Right forelimb (tissue), 1 donor: Measurements from ENCODE around the gene KCND2.
"Not testable (repeated sequence)": the region's sequence is repeated elsewhere in the genome, so short reads cannot be mapped to it uniquely, and the experiment has no call there.

Experiments
- DNase-seq: peaks from one replicate; pipeline ENCODE4 v3.0.0-alpha.2; 2018

KCND2 gene

GRCh38 chr7:120588416-120588815 is 315.4 kb downstream of the KCND2 start:
- DNase-seq: no peak

- no peak for DNase-seq
These were observed 315.9 kb downstream of the KCND2 start for GRCh38 chr7:120588862-120589261.

GRCh38 chr7:120600607-120601006 is 327.6 kb downstream of the KCND2 start:
- no peak for DNase-seq

- no peak for DNase-seq
These were observed 330.4 kb downstream of the KCND2 start for GRCh38 chr7:120603366-120603765.

GRCh38 chr7:120609136-120609753 is 336.3 kb downstream of the KCND2 start:
- no peak for DNase-seq

- DNase-seq: no peak
These were observed 339.0 kb downstream of the KCND2 start for GRCh38 chr7:120611975-120612374.

GRCh38 chr7:120615703-120616102 is 342.7 kb downstream of the KCND2 start:
- no peak for DNase-seq

- no peak for DNase-seq
These were observed 344.3 kb downstream of the KCND2 start for GRCh38 chr7:120617275-120617674.

- DNase-seq: no peak
These were observed 355.3 kb downstream of the KCND2 start for GRCh38 chr7:120628251-120628650.

- no peak for DNase-seq
These were observed 366.9 kb downstream of the KCND2 start for GRCh38 chr7:120639884-120640283.

GRCh38 chr7:120645966-120646365 is 373.0 kb downstream of the KCND2 start:
- no peak for DNase-seq

GRCh38 chr7:120654241-120654640 is 381.3 kb downstream of the KCND2 start:
- no peak for DNase-seq

- no peak for DNase-seq
These were observed 385.5 kb downstream of the KCND2 start for GRCh38 chr7:120658516-120658915.

- DNase-seq: no peak
These were observed 389.3 kb downstream of the KCND2 start for GRCh38 chr7:120662291-120662690.

- DNase-seq: no peak
These were observed 392.1 kb downstream of the KCND2 start for GRCh38 chr7:120665068-120665467.

GRCh38 chr7:120675076-120675475 is 402.1 kb downstream of the KCND2 start:
- no peak for DNase-seq

- DNase-seq: no peak
These were observed 404.6 kb downstream of the KCND2 start for GRCh38 chr7:120677535-120677934.

- no peak for DNase-seq
These were observed 408.0 kb downstream of the KCND2 start for GRCh38 chr7:120680985-120681384.

- DNase-seq: no peak
These were observed 411.5 kb downstream of the KCND2 start for GRCh38 chr7:120684463-120684862.

GRCh38 chr7:120691915-120692314 is 418.9 kb downstream of the KCND2 start:
- no peak for DNase-seq

- DNase-seq: no peak
These were observed 422.9 kb downstream of the KCND2 start for GRCh38 chr7:120695848-120696247.

- DNase-seq: no peak
These were observed 427.8 kb downstream of the KCND2 start for GRCh38 chr7:120700796-120701195.

GRCh38 chr7:120702408-120702807 is 429.4 kb downstream of the KCND2 start:
- not testable (repeated sequence) for DNase-seq

GRCh38 chr7:120703585-120704240 is 430.7 kb downstream of the KCND2 start:
- no peak for DNase-seq
